Measurements from ENCODE around the gene RARRES1. TPM values are rescaled to one million over a fixed set of nuclear protein-coding genes. Genes with fewer than 3 reads are reported as not detected.

Gene RARRES1
- total RNA-seq, 1 experiment from 2014 or later, result 0.81 TPM

DNA sequence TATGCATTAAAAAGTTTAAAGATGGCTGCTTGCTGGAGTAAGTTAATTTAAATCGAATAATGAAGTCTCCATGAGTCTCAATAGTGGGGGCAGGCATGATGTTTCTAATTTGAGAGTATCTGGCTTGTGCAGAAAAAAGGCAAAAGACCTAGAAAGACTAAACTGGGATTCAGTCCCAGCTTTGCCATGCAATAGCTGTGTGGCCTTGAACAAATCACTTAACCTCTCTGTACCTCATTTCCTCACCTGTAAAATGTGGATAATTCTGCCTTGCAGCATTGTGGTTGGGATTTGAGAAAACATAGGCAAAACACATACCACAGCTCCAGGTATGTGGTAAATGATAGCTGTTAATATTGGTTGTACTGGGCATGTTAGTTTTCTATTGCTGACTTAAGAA is 68.4 kb downstream of the RARRES1 start:
- H4K8ac ChIP-seq (replicated peaks; ENCODE audit: insufficient read length, low read depth, low read length), result no peak overlapping the region
- no peaks in the 10 kb centered on the region for H3K79me2 ChIP-seq (ENCODE audit: insufficient read depth, low read length)
- no peak overlapping the region for H3K4me2 ChIP-seq (ENCODE audit: insufficient read depth, insufficient read length, low read length)
- no peak overlapping the region for H3K18ac ChIP-seq (ENCODE audit: insufficient read length, low read depth, low read length)
- H3K4me1 ChIP-seq (ENCODE audit: insufficient read depth, low read length), result no peaks in the 10 kb centered on the region
- H3K14ac ChIP-seq (ENCODE audit: insufficient read depth, low read length), result no peak overlapping the region
- 100% methylated on average over 1 of the region's 1 CpG for WGBS (ENCODE audit: extremely low coverage, insufficient read length, low lambda C conversion rate)
- no peaks in the 10 kb centered on the region for H3K9me3 Mint-ChIP-seq
- TF ChIP-seq, protein P1, sequence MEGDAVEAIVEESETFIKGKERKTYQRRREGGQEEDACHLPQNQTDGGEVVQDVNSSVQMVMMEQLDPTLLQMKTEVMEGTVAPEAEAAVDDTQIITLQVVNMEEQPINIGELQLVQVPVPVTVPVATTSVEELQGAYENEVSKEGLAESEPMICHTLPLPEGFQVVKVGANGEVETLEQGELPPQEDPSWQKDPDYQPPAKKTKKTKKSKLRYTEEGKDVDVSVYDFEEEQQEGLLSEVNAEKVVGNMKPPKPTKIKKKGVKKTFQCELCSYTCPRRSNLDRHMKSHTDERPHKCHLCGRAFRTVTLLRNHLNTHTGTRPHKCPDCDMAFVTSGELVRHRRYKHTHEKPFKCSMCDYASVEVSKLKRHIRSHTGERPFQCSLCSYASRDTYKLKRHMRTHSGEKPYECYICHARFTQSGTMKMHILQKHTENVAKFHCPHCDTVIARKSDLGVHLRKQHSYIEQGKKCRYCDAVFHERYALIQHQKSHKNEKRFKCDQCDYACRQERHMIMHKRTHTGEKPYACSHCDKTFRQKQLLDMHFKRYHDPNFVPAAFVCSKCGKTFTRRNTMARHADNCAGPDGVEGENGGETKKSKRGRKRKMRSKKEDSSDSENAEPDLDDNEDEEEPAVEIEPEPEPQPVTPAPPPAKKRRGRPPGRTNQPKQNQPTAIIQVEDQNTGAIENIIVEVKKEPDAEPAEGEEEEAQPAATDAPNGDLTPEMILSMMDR (conservative IDR thresholded peaks at IDR 0.05), result no peak
- DNase-seq, result no peak
- H2BK20ac ChIP-seq (ENCODE audit: low read depth, low read length, poor library complexity, severe bottlenecking), result no peak overlapping the region
- H3K27ac Mint-ChIP-seq, result no peak overlapping the region
- H2BK5ac ChIP-seq (ENCODE audit: insufficient read length, low read length), result no peak overlapping the region
- H4K91ac ChIP-seq (ENCODE audit: insufficient read length, low read depth, low read length), result no peak overlapping the region
- H3K4me1 Mint-ChIP-seq, result no peaks in the 10 kb centered on the region
- no peaks in the 10 kb centered on the region for H4K20me1 ChIP-seq (ENCODE audit: control insufficient read depth, insufficient read depth, insufficient read length)
- H3K79me1 ChIP-seq (ENCODE audit: insufficient read depth, low read depth, low read length, poor library complexity, severe bottlenecking), result no peaks in the 10 kb centered on the region
- H3K27me3 ChIP-seq (ENCODE audit: insufficient read depth, low read length), result no peaks in the 10 kb centered on the region
- no peak overlapping the region for H4K5ac ChIP-seq (ENCODE audit: insufficient read length, low read depth, low read length)
- H3K4ac ChIP-seq (ENCODE audit: low read depth, low read length), result no peak overlapping the region
- H2BK120ac ChIP-seq (ENCODE audit: low read depth, low read length, poor library complexity, severe bottlenecking), result no peak overlapping the region
- no peak overlapping the region for H3K4me3 Mint-ChIP-seq
- no peaks in the 10 kb centered on the region for H3K27me3 Mint-ChIP-seq (ENCODE audit: low read depth)
- no peaks in the 10 kb centered on the region for H3K23me2 ChIP-seq (ENCODE audit: insufficient read length, low read depth, low read length, poor library complexity, severe bottlenecking)
- no peak overlapping the region for H2BK15ac ChIP-seq (ENCODE audit: low read depth, low read length)
- H3T11ph ChIP-seq (ENCODE audit: low read length), result no peak overlapping the region
- no peak overlapping the region for H3K27ac ChIP-seq (ENCODE audit: insufficient read length, low read depth, low read length)
- H2AFZ ChIP-seq (ENCODE audit: low read length), result no peak overlapping the region
- H3K9me3 ChIP-seq (ENCODE audit: control insufficient read depth, low read depth, low read length), result no peaks in the 10 kb centered on the region
- no peak overlapping the region for H3K56ac ChIP-seq (ENCODE audit: insufficient read length, low read depth, low read length)
- H2BK12ac ChIP-seq (ENCODE audit: insufficient read length, low read depth, low read length), result no peak overlapping the region
- H2AK5ac ChIP-seq (ENCODE audit: insufficient read length, low read length), result no peak overlapping the region
- H3K36me3 Mint-ChIP-seq (ENCODE audit: insufficient read depth in 1 of 3, low read depth in 3 of 3), result peaks cover 3 to 47% (median 30%) of the 10 kb centered on the region in 3 experiments; a peak in 6 of 7 replicates
- no peak overlapping the region for H3K23ac ChIP-seq (ENCODE audit: insufficient read length, low read depth, low read length)
- H3K9ac ChIP-seq (ENCODE audit: extremely low read depth, insufficient read length, low read length), result no peak overlapping the region

All from H9 (cell line).